IMR-90 (cell line): Measurements from ENCODE around the gene DDX46.

Experiments used
- BHLHE40 ChIP-seq: fragments of 150-350 bp; IDR thresholded peaks from 2 replicates; pipeline ENCODE4 v1.6.1; 2016; ENCODE audit warnings: mild to moderate bottlenecking, low read depth, low read length
- CEBPB ChIP-seq: IDR thresholded peaks from 2 replicates; pipeline ENCODE4 v1.6.1; 2012; ENCODE audit warnings: low read depth, low read length, improper control_type of control experiment
- MXI1 ChIP-seq: IDR thresholded peaks from 2 replicates; pipeline ENCODE4 v1.6.1; 2012; ENCODE audit warnings: low read depth, mild to moderate bottlenecking, low read length, moderate library complexity, borderline replicate concordance
- POLR2A ChIP-seq: IDR thresholded peaks from 2 replicates; pipeline ENCODE4 v1.6.1; 2012; ENCODE audit warnings: mild to moderate bottlenecking, low read depth, low read length
- RCOR1 ChIP-seq: IDR thresholded peaks from 2 replicates; pipeline ENCODE4 v1.6.1; 2012; ENCODE audit warnings: mild to moderate bottlenecking, low read length, improper control_type of control experiment; ENCODE audit not compliant: insufficient replicate concordance
- TF ChIP-seq, protein P1 (sequence below): conservative IDR thresholded peaks from 2 replicates; pipeline ENCODE4 v1.5.1; 2012; ENCODE audit warnings: mild to moderate bottlenecking, low read depth, low read length, improper control_type of control experiment

DNA sequence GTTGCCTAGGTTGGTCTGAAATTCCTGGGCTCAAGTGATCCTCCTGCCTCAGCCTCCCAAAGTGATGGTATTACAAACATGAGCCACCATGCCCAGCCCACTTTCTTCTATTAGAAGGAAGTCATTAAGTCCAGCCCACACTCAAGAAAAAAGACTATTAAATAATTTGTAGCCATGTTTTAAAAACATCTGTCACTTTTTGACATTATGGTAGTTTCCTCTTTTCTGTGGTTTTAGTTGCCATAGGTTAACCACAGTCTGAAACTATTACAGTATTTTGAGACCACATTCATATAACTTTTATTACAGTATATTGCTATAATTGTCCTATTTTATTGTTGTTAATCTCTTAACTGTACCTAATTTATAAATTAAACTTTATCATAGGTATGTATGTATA lies 55.2 kb downstream of the DDX46 start:
- TF ChIP-seq, protein P1, sequence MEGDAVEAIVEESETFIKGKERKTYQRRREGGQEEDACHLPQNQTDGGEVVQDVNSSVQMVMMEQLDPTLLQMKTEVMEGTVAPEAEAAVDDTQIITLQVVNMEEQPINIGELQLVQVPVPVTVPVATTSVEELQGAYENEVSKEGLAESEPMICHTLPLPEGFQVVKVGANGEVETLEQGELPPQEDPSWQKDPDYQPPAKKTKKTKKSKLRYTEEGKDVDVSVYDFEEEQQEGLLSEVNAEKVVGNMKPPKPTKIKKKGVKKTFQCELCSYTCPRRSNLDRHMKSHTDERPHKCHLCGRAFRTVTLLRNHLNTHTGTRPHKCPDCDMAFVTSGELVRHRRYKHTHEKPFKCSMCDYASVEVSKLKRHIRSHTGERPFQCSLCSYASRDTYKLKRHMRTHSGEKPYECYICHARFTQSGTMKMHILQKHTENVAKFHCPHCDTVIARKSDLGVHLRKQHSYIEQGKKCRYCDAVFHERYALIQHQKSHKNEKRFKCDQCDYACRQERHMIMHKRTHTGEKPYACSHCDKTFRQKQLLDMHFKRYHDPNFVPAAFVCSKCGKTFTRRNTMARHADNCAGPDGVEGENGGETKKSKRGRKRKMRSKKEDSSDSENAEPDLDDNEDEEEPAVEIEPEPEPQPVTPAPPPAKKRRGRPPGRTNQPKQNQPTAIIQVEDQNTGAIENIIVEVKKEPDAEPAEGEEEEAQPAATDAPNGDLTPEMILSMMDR, result no peak
- no peak for TF ChIP-seq RCOR1
- TF ChIP-seq CEBPB, result no peak
- TF ChIP-seq POLR2A, result no peak
- TF ChIP-seq MXI1, result no peak
- no peak for TF ChIP-seq BHLHE40
